HEK293T (cell line): Measurements from ENCODE around the gene RPL35A.
"Not testable (repeated sequence)": the region's sequence is repeated elsewhere in the genome, so short reads cannot be mapped to it uniquely, and the experiment has no call there.

ENCODE experiments used
- ARNT ChIP-seq: fragments of 450-650 bp; IDR thresholded peaks from 2 replicates; pipeline ENCODE4 v1.6.1; 2017; ENCODE audit warnings: mild to moderate bottlenecking
- BHLHE40 ChIP-seq: fragments of 450-650 bp; IDR thresholded peaks from 2 replicates; pipeline ENCODE4 v1.6.1; 2016; ENCODE audit warnings: mild to moderate bottlenecking, moderate library complexity, borderline replicate concordance
- CTBP1 ChIP-seq: fragments of 450-650 bp; IDR thresholded peaks from 2 replicates; pipeline ENCODE4 v1.6.1; 2016; ENCODE audit warnings: borderline replicate concordance
- ELF4 ChIP-seq: fragments of 450-650 bp; IDR thresholded peaks from 2 replicates; pipeline ENCODE4 v1.6.1; 2017; ENCODE audit warnings: antibody characterized with exemption
- FOXA1 ChIP-seq: fragments of 450-650 bp; IDR thresholded peaks from 2 replicates; pipeline ENCODE4 v1.6.1; 2016; ENCODE audit warnings: mild to moderate bottlenecking
- FOXM1 ChIP-seq: fragments of 450-650 bp; IDR thresholded peaks from 2 replicates; pipeline ENCODE4 v1.6.1; 2017; ENCODE audit warnings: mild to moderate bottlenecking, borderline replicate concordance
- HDGF ChIP-seq: fragments of 450-650 bp; IDR thresholded peaks from 2 replicates; pipeline ENCODE4 v1.6.1; 2017; ENCODE audit warnings: antibody characterized with exemption, borderline replicate concordance
- LEF1 ChIP-seq: fragments of 450-650 bp; IDR thresholded peaks from 2 replicates; pipeline ENCODE4 v1.6.1; 2017; ENCODE audit warnings: mild to moderate bottlenecking, borderline replicate concordance
- PKNOX1 ChIP-seq: fragments of 450-650 bp; IDR thresholded peaks from 2 replicates; pipeline ENCODE4 v1.6.1; 2016
- SP1 ChIP-seq: fragments of 450-650 bp; IDR thresholded peaks from 2 replicates; pipeline ENCODE4 v1.6.1; 2017
- SUZ12 ChIP-seq: fragments of 450-650 bp; IDR thresholded peaks from 2 replicates; pipeline ENCODE4 v1.6.1; 2016; ENCODE audit warnings: mild to moderate bottlenecking

- not testable (repeated sequence) for TF ChIP-seq LEF1, SUZ12, ELF4, FOXM1, SP1, PKNOX1, BHLHE40, CTBP1, FOXA1, HDGF, ARNT
Measured at GRCh38 chr3:197967337-197967989, 17.5 kb downstream of the RPL35A start.
